K562 (cell line): ENCODE data around the gene RRBP1. TPM values are rescaled to one million over a fixed set of nuclear protein-coding genes. Genes with fewer than 3 reads are reported as not detected.
A peak's percentile ranks its signal among the peaks of the same experiment; 100 is the strongest.

ENCODE experiments used
- CCNT2 ChIP-seq: IDR thresholded peaks from 2 replicates; pipeline ENCODE4 v1.6.1; 2011; ENCODE audit warnings: borderline replicate concordance, low read depth, mild to moderate bottlenecking, moderate library complexity, mixed read lengths, low read length; ENCODE audit not compliant: insufficient read length; ENCODE audit errors: extremely low read depth
- CHD4 ChIP-seq: fragments of 200-600 bp; sonication (generic); IDR thresholded peaks from 3 replicates; pipeline ENCODE4 v1.6.1; 2012; ENCODE audit warnings: low read depth, mild to moderate bottlenecking, mixed read lengths, low read length, inconsistent platforms; ENCODE audit not compliant: insufficient read depth, insufficient replicate concordance, poor library complexity, severe bottlenecking
- FOXP4 ChIP-seq: sonication (generic); formaldehyde crosslinking; IDR thresholded peaks from 2 replicates; pipeline ENCODE4 v1.8.0; 2022; ENCODE audit warnings: mild to moderate bottlenecking, missing genetic modification reagents, borderline replicate concordance
- MLX ChIP-seq, 2 experiments: fragments of 450-650 bp in 1 of 2; sonication (generic) in 1 of 2; formaldehyde crosslinking; conservative IDR thresholded peaks; 2 replicates each; pipeline versions ENCODE4 v1.4.0 to v1.8.1; 2020 to 2022; ENCODE audit warnings: mild to moderate bottlenecking in 1 of 2, missing genetic modification reagents in 1 of 2
- NFRKB ChIP-seq: fragments of 450-650 bp; IDR thresholded peaks from 2 replicates; pipeline ENCODE4 v1.6.1; 2016; ENCODE audit warnings: low read depth
- ZNF253 ChIP-seq: fragments of 250-450 bp; sonication (Bioruptor Pico); conservative IDR thresholded peaks from 2 replicates; pipeline ENCODE4 v1.6.1; 2021; ENCODE audit warnings: mild to moderate bottlenecking
- polyA plus RNA-seq, 8 experiments: library from polyadenylated mRNA; depleted of rRNA in 4 of 8; stranded (reverse) in 5 of 8; unstranded in 3 of 8; fragments of >200 nt; fragmentation: Nextera tagmentation in 2 of 8; fragmentation: Illumina TruSeq in 1 of 8; extraction: Ambion mirVana in 2 of 8; extraction: Trizol in 1 of 8; gene quantifications; 2 replicates each; pipeline versions ENCODE4 v1.2.1 to v1.2.3, GENCODE V29; 2011 to 2014; ENCODE audit warnings: inconsistent platforms in 1 of 8, missing spikeins in 1 of 8
- total RNA-seq, 7 experiments: library from RNA; depleted of rRNA in 6 of 7; stranded (reverse); fragments of >200 nt in 6 of 7; fragmentation: Illumina TruSeq in 2 of 7; extraction: Trizol in 2 of 7; gene quantifications; 2 replicates each; pipeline versions ENCODE4 v1.2.1 to v1.2.3, GENCODE V29; 2011 to 2021; ENCODE audit warnings: low replicate concordance in 1 of 7
- TF ChIP-seq, protein P1 (sequence below), 2 experiments: fragments of 450-650 bp; IDR thresholded peaks; 2 replicates each; pipeline ENCODE4 v1.6.1; 2016; ENCODE audit warnings: mild to moderate bottlenecking in 2 of 2, borderline replicate concordance in 1 of 2, low read depth in 1 of 2, moderate library complexity in 1 of 2
- TF ChIP-seq, protein P2 (sequence below), 3 experiments: fragments of 200-800 bp in 1 of 3; sonication (Bioruptor generic) in 1 of 3; sonication (generic) in 1 of 3; formaldehyde crosslinking in 1 of 3; IDR thresholded peaks; 2 replicates each; pipeline versions ENCODE4 v1.6.1 to v1.8.0; 2016 to 2022; ENCODE audit warnings: mild to moderate bottlenecking in 2 of 3, missing compliant biosample characterization in 2 of 3, missing genetic modification characterization in 2 of 3, missing genetic modification reagents in 1 of 3

The RRBP1 gene
- total and polyA plus RNA-seq, 9 of the 15 experiments (the other 6 are each of a cell fraction or from before 2014, with no cell fraction given) = 0.84 to 32.0 (median 17.6) TPM

- no peak for TF ChIP-seq MLX (CRISPR knock-in tag; conservative IDR thresholded peaks at IDR 0.05)
- TF ChIP-seq, protein P1, sequence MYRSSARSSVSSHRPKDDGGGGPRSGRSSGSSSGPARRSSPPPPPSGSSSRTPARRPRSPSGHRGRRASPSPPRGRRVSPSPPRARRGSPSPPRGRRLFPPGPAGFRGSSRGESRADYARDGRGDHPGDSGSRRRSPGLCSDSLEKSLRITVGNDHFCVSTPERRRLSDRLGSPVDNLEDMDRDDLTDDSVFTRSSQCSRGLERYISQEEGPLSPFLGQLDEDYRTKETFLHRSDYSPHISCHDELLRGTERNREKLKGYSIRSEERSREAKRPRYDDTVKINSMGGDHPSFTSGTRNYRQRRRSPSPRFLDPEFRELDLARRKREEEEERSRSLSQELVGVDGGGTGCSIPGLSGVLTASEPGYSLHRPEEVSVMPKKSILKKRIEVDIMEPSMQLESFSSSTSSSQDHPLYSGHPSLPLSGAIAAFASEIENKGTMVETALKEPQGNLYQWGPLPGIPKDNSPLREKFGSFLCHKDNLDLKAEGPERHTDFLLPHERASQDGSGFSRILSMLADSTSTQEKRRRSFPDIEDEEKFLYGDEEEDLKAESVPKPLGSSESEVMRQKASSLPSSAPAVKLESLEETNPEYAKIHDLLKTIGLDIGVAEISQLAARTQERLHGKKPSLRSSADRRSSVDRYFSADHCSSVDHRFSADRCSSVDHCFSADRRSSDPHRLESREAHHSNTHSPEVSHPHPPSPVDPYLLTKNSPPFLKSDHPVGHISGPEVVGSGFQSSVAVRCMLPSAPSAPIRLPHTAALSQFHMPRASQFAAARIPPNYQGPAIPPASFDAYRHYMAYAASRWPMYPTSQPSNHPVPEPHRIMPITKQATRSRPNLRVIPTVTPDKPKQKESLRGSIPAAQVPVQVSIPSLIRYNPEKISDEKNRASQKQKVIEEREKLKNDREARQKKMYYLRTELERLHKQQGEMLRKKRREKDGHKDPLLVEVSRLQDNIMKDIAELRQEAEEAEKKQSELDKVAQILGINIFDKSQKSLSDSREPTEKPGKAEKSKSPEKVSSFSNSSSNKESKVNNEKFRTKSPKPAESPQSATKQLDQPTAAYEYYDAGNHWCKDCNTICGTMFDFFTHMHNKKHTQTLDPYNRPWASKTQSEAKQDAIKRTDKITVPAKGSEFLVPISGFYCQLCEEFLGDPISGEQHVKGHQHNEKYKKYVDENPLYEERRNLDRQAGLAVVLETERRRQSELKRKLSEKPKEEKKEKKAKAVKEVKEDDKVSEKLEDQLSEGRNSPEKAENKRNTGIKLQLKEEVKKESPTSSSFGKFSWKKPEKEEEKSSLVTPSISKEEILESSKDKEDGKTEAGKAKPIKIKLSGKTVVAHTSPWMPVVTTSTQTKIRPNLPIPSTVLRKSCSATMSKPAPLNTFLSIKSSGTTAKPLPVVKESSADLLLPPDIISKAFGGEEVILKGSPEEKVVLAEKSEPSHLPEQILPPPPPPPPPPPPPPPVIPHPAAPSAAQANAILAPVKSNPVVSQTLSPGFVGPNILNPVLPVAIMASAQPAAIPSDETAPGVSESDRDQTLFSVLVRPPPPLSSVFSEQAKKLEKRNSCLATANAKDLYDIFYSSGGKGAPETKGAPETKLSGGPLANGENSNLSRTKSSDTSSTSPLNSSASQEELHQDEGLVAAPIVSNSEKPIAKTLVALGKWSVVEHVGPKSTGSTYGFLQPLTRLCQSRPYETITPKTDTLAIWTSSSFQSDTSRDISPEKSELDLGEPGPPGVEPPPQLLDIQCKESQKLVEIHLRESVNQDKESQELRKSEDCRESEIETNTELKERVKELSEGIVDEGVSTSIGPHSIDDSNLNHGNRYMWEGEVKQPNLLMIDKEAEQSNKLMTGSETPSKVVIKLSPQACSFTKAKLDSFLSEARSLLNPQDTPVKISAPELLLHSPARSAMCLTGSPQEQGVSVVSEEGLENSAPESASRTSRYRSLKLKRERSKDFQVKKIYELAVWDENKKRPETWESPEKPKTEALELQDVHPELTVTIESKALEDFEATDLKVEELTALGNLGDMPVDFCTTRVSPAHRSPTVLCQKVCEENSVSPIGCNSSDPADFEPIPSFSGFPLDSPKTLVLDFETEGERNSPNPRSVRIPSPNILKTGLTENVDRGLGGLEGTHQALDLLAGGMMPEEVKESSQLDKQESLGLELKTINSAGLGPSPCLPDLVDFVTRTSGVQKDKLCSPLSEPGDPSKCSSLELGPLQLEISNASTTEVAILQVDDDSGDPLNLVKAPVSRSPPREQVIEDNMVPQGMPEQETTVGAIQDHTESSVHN (IDR thresholded peaks at IDR 0.05; ENCODE audit: borderline replicate concordance in 1 of 2, low read depth in 1 of 2) = no peak
- TF ChIP-seq CCNT2 = peak; percentile 34
- no peak for TF ChIP-seq NFRKB
- TF ChIP-seq FOXP4 (CRISPR knock-in tag) = no peak
- TF ChIP-seq, protein P2, sequence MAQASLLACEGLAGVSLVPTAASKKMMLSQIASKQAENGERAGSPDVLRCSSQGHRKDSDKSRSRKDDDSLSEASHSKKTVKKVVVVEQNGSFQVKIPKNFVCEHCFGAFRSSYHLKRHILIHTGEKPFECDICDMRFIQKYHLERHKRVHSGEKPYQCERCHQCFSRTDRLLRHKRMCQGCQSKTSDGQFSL (CRISPR knock-in tag; IDR thresholded peaks at IDR 0.05) = no peak
- TF ChIP-seq, protein P2 (tag; IDR thresholded peaks at IDR 0.05) = 0 out of 4 replicates have a peak, but pooled peaks of 1 of the 2 experiments have one; percentile 45
- TF ChIP-seq CHD4 = no peak
- no peak for TF ChIP-seq ZNF253 (CRISPR knock-in tag)
Measured at GRCh38 chr20:17680836-17681725, 961 bp downstream of the RRBP1 start (continued).
